Measurements from ENCODE around the gene CSH2. TPM values are rescaled to one million over a fixed set of nuclear protein-coding genes. Genes with fewer than 3 reads are reported as not detected.
A peak's percentile ranks its signal among the peaks of the same experiment; 100 is the strongest.
"Not testable (repeated sequence)": the region's sequence is repeated elsewhere in the genome, so short reads cannot be mapped to it uniquely, and the experiment has no call there.

CSH2 gene
- total RNA-seq: not detected

GRCh38 chr17:63873577-63873976 is at the start of gene CSH2:
CSH2 (minus strand) TSS chr17:63873677; CDS start chr17:63873614, 63 bp downstream.
- H3K4me1 ChIP-seq; H3K27me3 ChIP-seq; H3K4me3 ChIP-seq; DNase-seq (ENCODE audit: low spot score); H3K27ac ChIP-seq; H3K9me3 ChIP-seq; H3K36me3 ChIP-seq: not testable (repeated sequence)

GRCh38 chr17:63922402-63922801 is 48.9 kb upstream of the CSH2 start:
- not testable (repeated sequence) for H3K27ac ChIP-seq; H3K4me1 ChIP-seq; DNase-seq (ENCODE audit: low spot score); H3K36me3 ChIP-seq; H3K9me3 ChIP-seq; H3K27me3 ChIP-seq; H3K4me3 ChIP-seq

- not testable (repeated sequence) for H3K4me3 ChIP-seq; H3K27me3 ChIP-seq; H3K27ac ChIP-seq; DNase-seq (ENCODE audit: low spot score); H3K36me3 ChIP-seq; H3K9me3 ChIP-seq; H3K4me1 ChIP-seq
Observed at GRCh38 chr17:63920779-63921178, 47.3 kb upstream of the CSH2 start.

- H3K27ac ChIP-seq; H3K36me3 ChIP-seq; H3K9me3 ChIP-seq; H3K4me3 ChIP-seq; H3K27me3 ChIP-seq; DNase-seq (ENCODE audit: low spot score); H3K4me1 ChIP-seq: not testable (repeated sequence)
Observed at GRCh38 chr17:63920050-63920449, 46.6 kb upstream of the CSH2 start.

GRCh38 chr17:63919311-63919723 is 45.8 kb upstream of the CSH2 start:
- H3K9me3 ChIP-seq: no peaks in the 10 kb centered on the region
- H3K4me3 ChIP-seq: no peak overlapping the region
- H3K27me3 ChIP-seq: no peaks in the 10 kb centered on the region
- peak; percentile 95 to 96 for TF ChIP-seq CTCF (IDR thresholded peaks at IDR 0.05)
- H3K4me1 ChIP-seq: peaks cover 0 to 7% of the 10 kb centered on the region in 2 donors
- H3K36me3 ChIP-seq: no peaks in the 10 kb centered on the region
- DNase-seq (ENCODE audit: low spot score): peak; percentile 65
- no peak overlapping the region for H3K27ac ChIP-seq

- not testable (repeated sequence) for H3K36me3 ChIP-seq; H3K4me3 ChIP-seq; DNase-seq (ENCODE audit: low spot score); H3K27ac ChIP-seq; H3K27me3 ChIP-seq; H3K4me1 ChIP-seq; H3K9me3 ChIP-seq
Observed at GRCh38 chr17:63918789-63919305, 45.4 kb upstream of the CSH2 start, which contains the start of gene GH1. GH1 (minus strand) TSS chr17:63918839; CDS start chr17:63918776, 63 bp downstream.

GRCh38 chr17:63918305-63918704 is 44.8 kb upstream of the CSH2 start:
- no peak for DNase-seq (ENCODE audit: low spot score)
- H3K9me3 ChIP-seq: no peaks in the 10 kb centered on the region
- no peak for TF ChIP-seq CTCF (IDR thresholded peaks at IDR 0.05)

GRCh38 chr17:63917646-63918045 is 44.2 kb upstream of the CSH2 start:
- TF ChIP-seq CTCF (IDR thresholded peaks at IDR 0.05): no peak
- Histone ChIP-seq H3K36me3 (no peaks in the 10 kb centered on the region), H3K27me3 (no peaks in the 10 kb centered on the region), H3K9me3 (no peaks in the 10 kb centered on the region), H3K4me1 (peaks cover 0 to 7% of the 10 kb centered on the region in 2 donors), H3K27ac (no peak overlapping the region), H3K4me3 (no peak overlapping the region)
- DNase-seq (ENCODE audit: low spot score): no peak

More at GRCh38 chr17:63918305-63918704, 44.8 kb upstream of the CSH2 start:
- Histone ChIP-seq H3K4me3 (no peak overlapping the region), H3K27ac (no peak overlapping the region), H3K4me1 (peaks cover 0 to 7% of the 10 kb centered on the region in 2 donors), H3K36me3 (no peaks in the 10 kb centered on the region), H3K27me3 (no peaks in the 10 kb centered on the region)

GRCh38 chr17:63917206-63917605 is 43.7 kb upstream of the CSH2 start:
- not testable (repeated sequence) for H3K27me3 ChIP-seq; H3K9me3 ChIP-seq; DNase-seq (ENCODE audit: low spot score); H3K27ac ChIP-seq; H3K4me1 ChIP-seq; H3K4me3 ChIP-seq; H3K36me3 ChIP-seq

All from right atrium auricular region (tissue), 2 donors.